ENCODE results near the gene NR3C2.

Gene NR3C2

GRCh38 chr4:148044912-148045352 lies 397.3 kb downstream of the NR3C2 start:
- no peaks in the 10 kb centered on the region for H3K36me3 Mint-ChIP-seq
- peak; percentile 58 for ATAC-seq
- H3K4me1 Mint-ChIP-seq, result no peaks in the 10 kb centered on the region
- no peak overlapping the region for H3K4me3 Mint-ChIP-seq
- H3K27ac Mint-ChIP-seq, result no peak overlapping the region
- DNase-seq (ENCODE audit: low spot score in 2 of 2), result no peak
- H3K9me3 Mint-ChIP-seq, result no peaks in the 10 kb centered on the region

- H3K27ac Mint-ChIP-seq, result no peak overlapping the region
- ATAC-seq (no peak), DNase-seq (ENCODE audit: low spot score in 2 of 2) (no peak)
- H3K4me1 Mint-ChIP-seq, result no peaks in the 10 kb centered on the region
- H3K36me3 Mint-ChIP-seq, result no peaks in the 10 kb centered on the region
- no peak overlapping the region for H3K4me3 Mint-ChIP-seq
- H3K9me3 Mint-ChIP-seq, result no peaks in the 10 kb centered on the region
Observed at GRCh38 chr4:148044089-148044911, 397.9 kb downstream of the NR3C2 start.

- Mint-ChIP-seq H3K9me3 (no peaks in the 10 kb centered on the region), H3K4me3 (no peak overlapping the region), H3K36me3 (no peaks in the 10 kb centered on the region), H3K27ac (no peak overlapping the region), H3K4me1 (peaks cover 6% of the 10 kb centered on the region)
- no peak for ATAC-seq
- no peak for DNase-seq (ENCODE audit: low spot score in 2 of 2)
Observed at GRCh38 chr4:148041606-148042329, 400.4 kb downstream of the NR3C2 start.

GRCh38 chr4:148034813-148035212 lies 407.4 kb downstream of the NR3C2 start:
- H3K4me3 Mint-ChIP-seq, result no peak overlapping the region
- peaks cover 6% of the 10 kb centered on the region for H3K4me1 Mint-ChIP-seq
- no peak overlapping the region for H3K27ac Mint-ChIP-seq
- no peaks in the 10 kb centered on the region for H3K9me3 Mint-ChIP-seq
- ATAC-seq, result no peak
- no peak for DNase-seq (ENCODE audit: low spot score in 2 of 2)
- H3K36me3 Mint-ChIP-seq, result no peaks in the 10 kb centered on the region

GRCh38 chr4:148030193-148030873 lies 411.9 kb downstream of the NR3C2 start:
- no peak for ATAC-seq
- H3K4me1 Mint-ChIP-seq, result no peaks in the 10 kb centered on the region
- no peaks in the 10 kb centered on the region for H3K36me3 Mint-ChIP-seq
- no peak for DNase-seq (ENCODE audit: low spot score in 2 of 2)
- H3K9me3 Mint-ChIP-seq, result peaks cover 7% of the 10 kb centered on the region
- H3K4me3 Mint-ChIP-seq, result no peak overlapping the region
- no peak overlapping the region for H3K27ac Mint-ChIP-seq

- H3K9me3 Mint-ChIP-seq, result peaks cover 7% of the 10 kb centered on the region
- H3K4me1 Mint-ChIP-seq, result no peaks in the 10 kb centered on the region
- H3K4me3 Mint-ChIP-seq, result no peak overlapping the region
- H3K27ac Mint-ChIP-seq, result no peak overlapping the region
- no peak for ATAC-seq
- DNase-seq (ENCODE audit: low spot score in 2 of 2), result no peak
- no peaks in the 10 kb centered on the region for H3K36me3 Mint-ChIP-seq
Observed at GRCh38 chr4:148029781-148030180, 412.4 kb downstream of the NR3C2 start.

Measured in stimulated activated effector memory CD8-positive, alpha-beta T cell treated with anti-CD3 and anti-CD28 coated beads, Interleukin-12 subunit alpha, Interleukin-12 subunit beta, amount 100 ng/mL, for 72 hours (primary cell).